NK-92 treated with Interleukin-12 subunit alpha and Interleukin-12 subunit beta, amount 100 ng/mL, for 24 hours (cell line): ENCODE measurements around the gene ERBB4.

ENCODE experiments used
- DNase-seq: peaks from one replicate; lab custom pipeline; 2025; lab: John Stamatoyannopoulos, UW

The ERBB4 gene

DNA sequence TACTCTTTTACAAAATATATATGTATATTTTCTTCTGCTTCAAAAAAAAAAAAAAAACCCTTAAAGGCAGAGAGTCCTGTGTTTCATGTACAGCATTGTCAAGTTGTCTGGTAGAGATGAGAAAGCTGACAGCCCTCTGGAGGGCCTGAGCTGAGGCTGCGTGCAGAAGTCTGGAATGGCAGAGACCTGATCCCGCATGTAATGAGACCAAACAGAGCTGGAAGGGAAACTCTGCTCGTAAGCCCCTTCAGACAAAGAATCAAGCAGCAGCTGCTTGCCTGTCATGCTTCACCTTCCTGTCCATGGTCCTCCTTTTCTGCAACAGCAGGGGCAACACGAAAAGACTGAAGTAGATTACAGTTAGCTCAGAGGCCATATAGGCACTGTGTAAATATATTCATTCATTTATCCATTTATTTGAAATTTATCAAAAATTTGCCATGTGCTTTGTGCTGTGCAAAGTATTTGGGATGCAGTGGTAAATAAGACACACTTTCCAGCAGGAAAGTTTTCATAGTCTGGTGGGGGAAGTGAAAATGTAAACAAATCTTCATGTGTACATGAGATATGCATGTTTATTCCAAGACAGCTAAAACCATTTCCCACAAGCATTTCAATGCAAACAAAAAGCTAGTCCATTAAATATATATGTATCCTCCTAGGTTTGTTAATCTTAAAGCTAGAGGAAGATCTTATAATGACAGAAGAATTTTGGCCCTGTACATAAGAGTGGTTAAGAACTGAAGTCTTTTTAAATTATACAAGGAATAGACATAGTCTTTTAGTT, 1069.5 kb downstream of the ERBB4 start:
- no peak for DNase-seq

DNA sequence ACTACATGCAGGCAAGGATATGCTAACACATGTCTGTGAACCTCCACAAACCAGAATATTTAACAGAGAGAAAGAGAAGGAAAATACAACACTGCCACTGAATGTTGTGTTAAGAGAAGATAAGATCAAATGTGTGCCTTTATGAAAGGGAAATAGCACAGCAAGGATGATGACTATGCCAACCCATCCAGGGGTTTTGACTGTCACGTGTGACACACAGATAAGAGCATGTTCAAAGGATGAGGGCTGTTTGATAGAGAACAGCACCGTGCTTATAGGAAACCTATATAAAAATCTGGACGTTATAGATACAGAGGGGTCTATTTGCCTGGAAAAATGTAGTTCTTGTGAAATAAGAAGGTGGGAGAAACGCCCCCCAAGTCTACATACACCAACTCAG, 1070.4 kb downstream of the ERBB4 start:
- no peak for DNase-seq

DNA sequence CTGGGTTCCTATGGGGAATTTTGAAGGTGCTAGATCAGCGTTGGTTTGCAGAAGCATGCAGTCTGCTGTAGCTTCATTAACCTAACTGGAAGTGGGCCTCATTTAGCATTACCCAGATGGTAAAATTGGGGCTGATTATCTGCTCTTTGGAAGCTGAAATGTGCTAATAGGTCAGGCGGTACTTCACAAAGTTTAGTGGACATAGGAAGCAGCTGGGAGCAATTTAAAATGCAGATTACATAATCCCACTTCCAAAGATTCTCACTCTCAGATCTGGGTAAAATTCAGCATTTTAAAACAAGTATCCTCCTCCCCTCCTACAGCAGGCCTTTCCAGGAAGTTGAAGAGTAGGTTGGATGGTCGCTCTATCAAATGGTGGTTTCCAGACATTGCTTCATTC, 1075.2 kb downstream of the ERBB4 start:
- no peak for DNase-seq

DNA sequence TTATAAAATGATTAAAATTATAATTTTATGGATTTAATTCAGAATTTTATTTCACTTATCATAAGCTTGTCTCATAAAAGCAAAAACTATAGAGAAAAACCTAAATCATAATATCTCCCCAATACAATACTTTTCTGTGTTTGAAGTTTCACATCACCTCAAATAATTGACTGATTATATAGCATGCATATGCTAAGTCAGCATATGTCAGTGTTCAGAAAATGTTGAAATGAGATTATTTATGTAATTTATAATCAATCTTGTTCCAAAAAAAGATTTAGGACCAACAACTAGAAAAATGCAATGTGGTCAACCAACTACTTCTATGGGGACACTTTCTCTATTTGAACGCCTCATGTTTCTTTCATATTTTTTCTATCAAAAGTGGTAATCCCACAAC, 1079.6 kb downstream of the ERBB4 start:
- DNase-seq: no peak

DNA sequence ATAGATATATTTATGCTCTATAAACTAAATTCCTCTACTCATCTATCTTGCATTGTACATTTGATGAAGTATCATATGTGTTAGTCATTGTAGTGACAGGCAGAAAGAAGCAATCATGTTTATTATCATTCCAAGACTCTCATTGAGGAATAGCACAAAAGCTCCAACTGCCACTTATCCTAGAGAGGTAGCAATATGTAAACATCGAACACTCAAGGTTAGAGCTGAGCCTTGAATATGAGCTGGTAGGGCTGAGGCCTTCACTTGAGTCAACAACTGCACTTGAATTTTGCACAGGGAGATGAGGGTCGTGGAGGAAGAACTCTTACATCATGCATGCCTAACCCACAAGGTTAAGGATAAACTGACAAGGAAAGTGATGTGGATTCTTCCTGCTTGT, 1081.3 kb downstream of the ERBB4 start:
- no peak for DNase-seq

DNA sequence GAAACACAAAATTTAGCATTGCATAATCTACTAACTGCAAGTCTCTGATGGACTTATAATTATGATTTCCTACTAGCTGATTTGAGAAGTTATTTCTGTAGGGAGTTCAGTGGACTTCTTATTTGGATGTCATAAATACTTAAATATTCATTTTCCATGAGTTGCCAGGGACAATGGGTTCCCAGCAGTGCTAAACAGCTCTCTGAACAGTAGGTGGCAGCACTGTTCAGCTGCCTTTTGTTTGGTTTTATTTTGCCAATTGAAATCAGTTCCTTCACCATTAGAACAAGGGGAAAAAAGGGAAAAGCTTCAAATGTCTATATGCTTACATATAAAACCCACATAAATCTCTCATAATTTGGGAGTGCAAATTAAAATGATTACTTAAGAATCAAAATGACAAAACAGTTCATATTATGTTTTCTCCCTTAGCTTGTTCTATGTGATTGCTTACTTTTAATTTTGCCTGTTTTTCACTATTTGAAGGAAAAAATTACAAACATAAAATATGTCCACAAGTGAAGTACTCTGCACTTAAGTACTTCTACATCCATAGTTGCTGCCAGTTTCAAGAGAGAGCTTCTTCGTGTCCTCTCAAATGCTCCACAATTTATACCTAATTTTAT, 1083.3 kb downstream of the ERBB4 start:
- no peak for DNase-seq

DNA sequence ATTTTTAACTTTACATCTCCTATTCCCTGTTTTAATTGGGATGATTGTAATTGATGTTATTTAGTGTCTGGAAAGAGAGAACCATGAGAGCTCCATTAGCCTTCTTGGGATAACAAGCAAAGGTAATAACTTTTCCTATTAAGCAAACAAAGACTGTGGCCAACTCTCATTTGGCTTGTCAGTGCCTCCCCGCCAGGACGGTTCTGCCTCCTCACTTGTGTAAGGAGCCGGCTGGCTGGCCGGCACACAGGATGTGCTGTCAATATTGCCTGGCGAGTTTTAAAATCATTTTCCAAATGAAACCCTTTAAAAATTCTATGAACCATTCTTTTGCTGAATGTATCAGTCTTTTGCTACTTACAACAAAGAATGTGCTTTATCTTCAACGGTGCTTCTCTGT, 1083.9 kb downstream of the ERBB4 start:
- DNase-seq: no peak

DNA sequence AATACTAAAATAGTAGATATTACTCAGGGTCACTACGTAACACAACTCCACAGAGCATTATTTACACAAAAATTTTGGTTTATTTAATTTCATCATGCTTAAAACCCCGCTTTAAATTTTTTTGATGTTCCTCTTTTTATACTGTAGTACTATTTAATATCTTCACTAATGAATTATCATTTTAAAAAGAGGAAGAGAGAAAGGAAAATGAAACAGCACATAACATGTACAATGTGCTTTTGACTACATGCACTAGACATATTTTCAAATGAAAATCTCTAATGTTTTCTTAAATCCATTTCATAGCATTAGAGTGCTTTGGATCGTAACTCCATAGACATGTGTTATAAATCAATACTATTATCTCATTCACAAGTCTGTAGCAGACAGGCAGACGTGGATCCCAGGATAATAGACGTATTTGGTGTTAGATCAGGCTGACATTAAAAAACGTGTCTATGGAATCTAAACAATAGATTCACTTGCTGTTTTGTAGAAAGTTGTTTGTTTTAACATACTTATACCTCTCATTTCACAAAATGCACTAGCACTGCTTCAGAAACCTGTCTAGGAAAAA, 1085.2 kb downstream of the ERBB4 start:
- DNase-seq: no peak

DNA sequence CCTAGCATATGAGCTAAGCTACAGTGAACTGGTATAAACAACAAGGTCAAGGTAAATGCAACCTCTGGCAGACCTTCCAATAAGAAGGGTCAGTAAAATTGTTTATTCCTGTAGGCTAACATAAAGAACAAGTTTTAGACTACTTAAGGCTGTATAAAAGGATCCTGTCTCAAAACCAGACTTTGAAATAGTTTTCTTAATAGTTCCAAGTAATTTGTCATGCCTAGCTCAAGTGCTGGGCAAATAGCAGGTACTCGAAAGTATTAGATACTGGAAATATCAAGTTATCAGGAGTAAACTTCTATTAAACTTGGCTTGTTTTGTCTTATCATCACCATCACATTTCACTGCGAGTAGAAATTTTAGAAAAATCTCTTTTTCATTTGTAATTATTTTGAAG, 1087.0 kb downstream of the ERBB4 start:
- DNase-seq: no peak

DNA sequence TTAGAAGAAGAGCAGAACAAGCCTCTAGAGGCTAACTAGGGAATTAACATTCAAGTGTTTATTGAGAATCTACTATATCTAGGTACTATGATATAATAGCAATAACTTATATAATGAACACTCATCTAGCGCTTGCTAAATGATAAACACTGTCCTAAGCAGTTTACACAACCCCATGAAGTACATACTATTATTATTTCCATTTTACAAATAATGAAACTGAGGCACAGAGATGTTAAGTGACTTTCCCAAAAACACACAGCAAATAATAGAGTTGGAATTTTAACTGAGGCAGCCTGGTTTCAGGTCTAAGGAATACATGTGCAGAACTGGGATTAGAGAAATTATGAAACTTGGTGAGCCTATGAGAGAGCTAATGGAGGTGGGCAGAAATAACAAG, 1088.8 kb downstream of the ERBB4 start:
- DNase-seq: no peak

DNA sequence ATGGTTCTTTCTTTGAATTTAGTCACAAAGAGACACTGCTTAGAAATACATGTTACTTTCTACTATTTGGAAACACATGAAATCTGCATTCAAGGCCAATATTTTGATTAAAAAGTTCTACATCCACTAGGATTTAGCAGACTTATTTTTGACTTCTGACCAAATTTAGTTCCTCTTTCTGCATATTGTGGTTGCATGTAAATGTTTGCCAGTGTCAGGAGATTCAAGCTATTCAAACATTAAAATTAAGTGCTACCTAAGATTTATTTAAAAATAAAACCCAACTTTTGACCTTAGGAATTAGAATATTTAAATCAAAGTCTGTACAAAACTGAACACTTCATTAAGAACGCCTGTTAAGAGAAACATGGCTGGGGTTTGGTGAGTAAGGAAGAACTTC, 1091.1 kb downstream of the ERBB4 start:
- no peak for DNase-seq

DNA sequence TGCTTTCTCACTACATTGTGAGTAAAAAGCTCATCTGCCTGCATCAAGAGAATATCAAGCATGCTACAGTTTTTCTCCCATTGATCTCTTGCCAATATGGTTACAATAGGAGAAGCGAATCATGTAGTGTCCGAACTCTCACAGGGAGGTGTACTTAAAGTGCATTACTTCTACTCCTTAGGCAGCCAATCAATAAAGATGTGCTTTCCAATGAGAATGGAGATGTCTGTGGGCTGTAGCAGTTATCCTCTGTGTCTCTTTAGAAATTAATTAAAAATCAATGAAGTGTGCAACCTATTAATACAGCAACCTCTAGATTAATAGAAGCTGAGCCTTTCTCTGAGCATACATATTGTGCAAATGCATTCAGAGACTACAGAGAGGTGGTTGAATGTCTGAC, 1098.5 kb downstream of the ERBB4 start:
- DNase-seq: no peak

DNA sequence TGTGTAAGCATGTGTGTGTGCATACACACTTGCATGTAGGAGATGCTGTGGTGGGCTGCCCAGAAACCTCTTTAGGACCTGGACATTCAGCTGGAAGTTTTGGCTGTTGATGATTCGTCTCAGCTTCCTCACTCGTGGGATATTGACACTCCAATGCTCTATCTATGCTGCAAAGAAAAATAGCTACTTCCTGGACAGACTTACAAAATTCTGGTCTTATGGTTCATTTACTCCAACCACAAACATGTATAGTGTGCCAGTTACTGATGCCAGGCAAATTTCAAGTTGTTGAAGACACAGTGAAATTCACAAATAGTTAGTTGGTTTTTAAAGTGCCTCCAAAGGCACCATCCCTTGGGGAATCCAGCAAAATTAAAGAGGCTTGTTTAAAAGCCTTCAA, 1099.6 kb downstream of the ERBB4 start:
- no peak for DNase-seq

DNA sequence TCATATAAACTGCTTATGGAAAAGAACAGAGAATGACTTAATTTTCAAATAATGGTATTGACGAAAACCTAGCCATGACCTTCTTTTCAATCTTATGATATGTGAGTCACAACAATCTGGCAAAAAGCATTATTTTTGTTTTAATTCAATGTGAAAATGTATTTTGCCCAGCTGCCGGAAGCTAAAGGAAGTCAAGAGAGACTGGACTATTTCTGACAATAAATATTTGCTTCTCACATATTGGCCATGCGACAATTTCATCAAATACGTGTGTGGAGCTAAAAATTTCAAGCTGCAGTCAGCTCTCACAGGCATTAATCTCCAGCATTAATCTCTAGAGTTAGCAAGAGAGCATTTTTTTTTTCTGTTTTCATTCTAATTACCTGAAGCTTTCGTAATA, 1101.2 kb downstream of the ERBB4 start:
- no peak for DNase-seq

DNA sequence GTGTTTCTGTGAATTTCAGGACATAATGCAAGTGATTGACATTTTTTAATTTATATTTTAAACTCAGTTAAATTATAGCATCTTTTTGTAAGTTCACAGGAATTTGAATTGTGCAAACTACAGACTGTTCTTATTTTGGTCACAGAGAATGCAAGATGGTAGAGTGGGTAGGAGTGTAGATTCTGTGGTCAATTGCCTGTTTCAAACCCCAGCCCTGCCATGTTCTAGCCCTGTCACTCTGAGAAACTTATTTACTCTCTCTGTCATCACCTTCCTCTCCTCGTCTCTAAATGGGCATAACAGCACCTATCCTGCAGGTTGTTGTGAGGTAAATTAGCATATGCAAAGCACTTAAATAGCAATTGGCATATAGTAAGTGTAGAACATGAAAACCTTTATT, 1102.4 kb downstream of the ERBB4 start:
- no peak for DNase-seq

DNA sequence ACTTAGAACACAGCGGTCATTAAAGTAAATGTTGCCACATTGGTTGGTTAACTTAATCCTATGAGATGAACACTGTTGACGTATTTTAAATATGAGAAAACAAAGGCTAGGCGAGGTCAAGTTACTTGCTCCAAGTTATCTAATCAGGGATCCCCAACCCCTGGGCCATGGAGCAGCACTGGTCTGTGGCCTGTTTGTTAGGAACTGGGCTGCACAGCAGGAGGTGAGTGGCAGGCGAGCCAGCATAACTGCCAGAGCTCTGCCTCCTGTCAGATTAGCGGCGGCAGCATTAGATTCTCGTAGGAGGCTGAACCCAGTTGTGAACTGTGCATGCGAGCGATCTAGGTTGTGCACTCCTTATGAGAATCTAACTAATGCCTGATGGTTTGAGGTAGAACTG, 1103.3 kb downstream of the ERBB4 start:
- DNase-seq: no peak

DNA sequence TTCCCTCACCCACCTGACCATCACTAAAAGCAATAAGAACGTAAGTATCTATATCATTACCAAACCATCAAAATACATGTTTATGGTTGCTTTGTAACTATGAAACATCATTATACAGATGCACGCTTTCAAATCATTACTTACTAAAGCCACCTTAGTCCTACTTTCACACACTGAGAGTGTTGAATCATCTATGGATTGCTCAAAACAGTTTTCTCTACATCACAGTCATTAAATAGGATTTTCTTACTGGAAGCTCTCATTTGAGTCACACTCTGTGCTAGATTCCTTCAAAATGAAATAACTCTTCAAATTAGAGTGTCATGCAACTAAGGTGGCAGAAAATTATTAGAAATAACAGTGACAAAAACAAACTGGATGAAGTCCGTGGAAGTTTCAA, 1103.8 kb downstream of the ERBB4 start:
- no peak for DNase-seq

DNA sequence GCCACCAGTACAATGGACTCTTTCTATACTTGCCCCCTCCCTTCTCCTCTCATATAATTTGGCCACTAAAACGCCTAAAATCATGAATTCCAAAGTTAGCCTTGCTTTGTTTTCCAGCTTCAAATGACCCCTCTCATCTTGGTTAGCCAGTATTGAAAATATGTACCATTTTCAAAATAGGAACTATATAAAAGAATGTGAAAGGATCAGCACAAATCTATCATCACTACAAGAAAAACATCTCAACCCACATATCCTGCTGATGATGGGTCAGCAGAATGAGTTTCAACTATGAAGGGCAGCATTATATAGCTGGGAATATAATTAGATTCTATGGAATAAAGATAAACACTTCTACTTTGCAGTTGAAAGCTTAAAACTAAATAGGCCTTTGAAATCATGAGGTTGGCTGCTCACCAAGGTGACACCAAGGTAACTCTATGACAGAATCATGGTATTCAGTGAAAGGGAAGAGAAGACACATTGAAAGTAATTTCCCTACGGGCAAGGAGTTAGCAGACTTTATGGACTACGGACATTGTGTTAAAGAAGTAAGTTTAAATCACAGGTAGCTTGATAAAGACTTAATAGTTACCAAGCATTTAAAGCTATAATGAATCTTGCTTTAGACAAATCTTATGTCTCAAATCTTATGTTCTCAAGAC, 1109.2 kb downstream of the ERBB4 start:
- no peak for DNase-seq

DNA sequence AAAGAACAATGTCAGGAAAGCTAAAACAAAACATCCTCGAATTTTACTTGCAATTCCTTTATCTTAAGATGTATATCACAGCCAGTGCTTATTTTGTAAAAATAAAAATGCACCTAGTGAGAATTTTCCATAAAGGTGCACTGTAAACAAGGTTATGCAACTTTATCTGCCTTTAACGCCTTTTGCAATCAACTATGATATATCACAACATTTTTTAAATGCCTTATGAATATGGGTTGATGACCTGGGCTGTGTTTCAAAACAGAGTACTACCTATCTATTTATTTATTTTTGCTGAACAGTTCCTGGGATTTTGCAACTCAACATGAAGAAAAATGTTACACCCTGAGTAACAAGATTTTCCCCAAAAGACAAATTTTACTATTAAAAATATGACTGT, 1112.4 kb downstream of the ERBB4 start:
- DNase-seq: no peak

DNA sequence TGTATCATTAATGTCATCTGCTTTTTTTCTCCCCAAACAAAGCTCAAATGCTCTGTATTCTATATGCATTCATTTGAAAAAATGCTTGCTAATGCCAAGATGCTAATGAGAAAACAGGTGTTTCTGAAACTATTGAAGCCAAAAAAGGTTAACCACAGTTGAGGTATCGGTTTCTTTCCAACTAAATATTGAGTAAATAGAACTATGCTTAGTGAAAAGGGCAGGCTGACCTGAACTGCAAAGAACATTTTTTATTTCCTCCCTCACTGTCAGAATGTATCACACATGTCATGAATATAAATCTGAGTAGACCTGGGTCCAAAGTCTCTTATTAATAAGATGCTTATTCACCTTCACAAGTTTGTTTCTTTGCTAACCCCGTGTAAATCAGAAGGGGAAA, 1115.6 kb downstream of the ERBB4 start:
- no peak for DNase-seq

DNA sequence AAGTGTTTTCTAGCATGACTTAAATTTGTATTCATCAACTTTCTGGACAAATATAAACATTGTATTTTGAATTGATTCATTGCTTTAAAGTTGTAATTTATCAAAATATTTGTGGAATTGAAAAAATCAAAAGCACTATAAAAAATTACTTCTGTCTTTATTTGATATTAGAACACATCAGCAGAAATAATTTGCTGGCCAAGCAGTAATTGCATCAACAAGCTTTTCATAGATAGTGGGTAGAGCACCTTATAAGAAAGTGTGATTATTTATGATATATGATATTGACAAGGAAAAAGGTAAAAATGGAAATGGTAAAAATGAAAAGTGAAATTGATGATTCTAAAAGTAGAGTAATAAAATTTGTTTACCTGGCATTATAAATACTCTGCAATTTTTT, 1121.1 kb downstream of the ERBB4 start:
- DNase-seq: no peak

DNA sequence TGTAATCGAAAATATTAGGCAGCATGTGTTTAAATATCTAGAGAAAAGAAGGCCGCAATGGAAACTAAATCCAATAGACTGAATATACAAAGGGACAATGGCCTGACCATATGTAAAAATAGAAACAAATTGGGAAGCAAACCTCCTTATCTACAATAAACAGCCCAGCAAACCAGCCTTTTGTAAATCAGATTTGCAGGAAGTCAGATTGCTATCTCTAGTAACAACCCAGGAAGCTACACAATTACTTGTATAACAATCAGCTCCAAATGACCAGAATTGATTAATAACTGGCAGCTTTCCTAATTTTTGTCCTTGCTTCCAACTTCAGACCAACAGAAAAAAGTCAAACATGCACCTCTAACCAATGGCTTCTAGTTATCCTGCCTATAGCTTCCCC, 1122.2 kb downstream of the ERBB4 start:
- no peak for DNase-seq

DNA sequence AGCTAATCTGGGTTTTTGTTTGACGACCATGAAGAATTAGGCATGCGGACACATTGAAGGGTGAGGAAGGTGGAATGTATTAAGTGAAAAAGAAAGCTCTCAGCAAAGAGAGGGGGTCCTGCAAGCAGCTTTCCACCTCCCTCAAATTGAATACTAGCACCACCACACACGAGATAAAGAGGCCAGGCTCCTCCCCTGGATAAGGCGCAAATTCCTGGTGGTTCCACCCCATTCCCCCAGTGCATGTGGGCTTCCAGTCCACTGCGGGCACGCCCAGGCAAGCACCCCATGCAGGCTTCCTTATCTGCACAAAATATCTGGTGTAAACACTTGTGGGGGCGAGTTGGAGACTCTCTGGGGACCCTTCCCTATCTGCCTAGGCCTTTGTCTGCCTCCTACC, 1124.9 kb downstream of the ERBB4 start:
- no peak for DNase-seq
